Left lung (tissue), 10 donors: ENCODE measurements around the gene VENTX. TPM values are rescaled to one million over a fixed set of nuclear protein-coding genes. Genes with fewer than 3 reads are reported as not detected.
A peak's percentile ranks its signal among the peaks of the same experiment; 100 is the strongest.

Experiments used
- ATAC-seq: fragments of 200-7000 bp; cut with Tn5 transposase; one replicate; pipeline ENCODE4 v1.9.1; 2020; ENCODE audit warnings: moderate library complexity
- DNase-seq, 4 donors: peaks; one replicate each; pipeline ENCODE4 v3.0.0-alpha.2; 2013 to 2020
- H3K27ac ChIP-seq, 2 donors: fragments of 200-600 bp; sonication (generic) in 1 of 2; one replicate each; pipeline versions ENCODE4 v1.5.0 to v1.8.0; 2020 to 2021
- H3K27me3 ChIP-seq, 2 donors: fragments of 200-600 bp; sonication (generic) in 1 of 2; one replicate each; pipeline versions ENCODE4 v1.5.0 to v1.8.0; 2020 to 2021
- H3K36me3 ChIP-seq, 2 donors: fragments of 200-600 bp; sonication (generic) in 1 of 2; one replicate each; pipeline versions ENCODE4 v1.5.0 to v1.8.0; 2020 to 2021
- H3K4me1 ChIP-seq, 2 donors: fragments of 200-600 bp; one replicate each; pipeline ENCODE4 v1.8.0; 2021
- H3K4me3 ChIP-seq, 2 donors: fragments of 200-600 bp; sonication (generic) in 1 of 2; one replicate each; pipeline versions ENCODE4 v1.5.0 to v1.8.0; 2020 to 2021; ENCODE audit warnings: mild to moderate bottlenecking in 1 of 2
- H3K9me3 ChIP-seq, 2 donors: fragments of 200-600 bp; sonication (generic) in 1 of 2; one replicate each; pipeline versions ENCODE4 v1.5.0 to v1.8.0; 2020 to 2021
- CTCF ChIP-seq, 2 donors: fragments of 200-600 bp; sonication (generic) in 1 of 2; IDR thresholded peaks; one replicate each; pipeline versions ENCODE4 v1.5.0 to v1.8.0; 2021; ENCODE audit warnings: antibody characterized with exemption in 2 of 2
- intact Hi-C, 2 donors: fragments of 100-400 bp; cut with DNase I; formaldehyde crosslinking; loops; one replicate each; pipeline versions ENCODE4 v1.11.2 to v1.14.2; 2022
- polyA plus RNA-seq, 6 donors: library from polyadenylated mRNA; unstranded; fragments of 120-200 nt; gene quantifications; one replicate each; pipeline ENCODE4 v1.2.1, GENCODE V29; 2013; ENCODE audit not compliant: insufficient read length in 6 of 6
- total RNA-seq, 2 donors: library from RNA; stranded (reverse); fragmentation: NEBNext Ultra II Directional; extraction: Animal tissue kit (Norgen Biotek cat#: 25700); gene quantifications; one replicate each; pipeline ENCODE4 v1.2.1, GENCODE V29; 2021
- donor health status: DM: no; HTN: yes; CAD: no.
- donor health status: DM: no; HTN: no; CAD: no.

The VENTX gene
- total and polyA plus RNA-seq, 8 donors, result 0.14 to 4.1 (median 0.25) TPM

GRCh38 chr10:133273534-133274143 is 36.0 kb downstream of the VENTX start:
- ATAC-seq (no peak), DNase-seq (no peak)
- H3K9me3 ChIP-seq, result no peaks in the 10 kb centered on the region
- peaks cover 11 to 45% of the 10 kb centered on the region in 2 donors for H3K27me3 ChIP-seq
- no peak overlapping the region for H3K27ac ChIP-seq
- H3K36me3 ChIP-seq, result peaks cover 0 to 60% of the 10 kb centered on the region in 2 donors
- H3K4me3 ChIP-seq, result no peak overlapping the region
- intact Hi-C loops, result no loop called here
- TF ChIP-seq CTCF (IDR thresholded peaks at IDR 0.05), result no peak
- peaks cover 4 to 43% of the 10 kb centered on the region in 2 donors for H3K4me1 ChIP-seq

- peak in 3 of 4 donors; percentile 43 to 81 (median 65) for DNase-seq
- H3K4me1 ChIP-seq, result peaks cover 5 to 57% of the 10 kb centered on the region in 2 donors
- intact Hi-C loops, result no loop called here
- no peak for TF ChIP-seq CTCF (IDR thresholded peaks at IDR 0.05)
- ATAC-seq, result peak; percentile 42
- H3K27me3 ChIP-seq, result peaks cover 11 to 45% of the 10 kb centered on the region in 2 donors
- peak overlapping the region in 1 of 2 donors; percentile 59 for H3K4me3 ChIP-seq
- H3K36me3 ChIP-seq, result peaks cover 0 to 60% of the 10 kb centered on the region in 2 donors
- H3K27ac ChIP-seq, result peak overlapping the region; percentile 33 to 96
- no peaks in the 10 kb centered on the region for H3K9me3 ChIP-seq
Observed at GRCh38 chr10:133274751-133275683, 37.4 kb downstream of the VENTX start.

GRCh38 chr10:133275684-133276092 is 38.0 kb downstream of the VENTX start:
- DNase-seq (no peak), ATAC-seq (no peak)
- Histone ChIP-seq H3K4me3 (peak overlapping the region in 1 of 2 donors; percentile 59), H3K9me3 (no peaks in the 10 kb centered on the region), H3K27ac (peak overlapping the region in 1 of 2 donors; percentile 96), H3K27me3 (peaks cover 11 to 45% of the 10 kb centered on the region in 2 donors), H3K36me3 (peaks cover 0 to 60% of the 10 kb centered on the region in 2 donors), H3K4me1 (peaks cover 5 to 63% of the 10 kb centered on the region in 2 donors)
- intact Hi-C loops, result no loop called here
- TF ChIP-seq CTCF (IDR thresholded peaks at IDR 0.05), result peak in 1 of 2 donors; percentile 30

- Histone ChIP-seq H3K4me3 (peak overlapping the region in 1 of 2 donors; percentile 59), H3K27me3 (peaks cover 11 to 45% of the 10 kb centered on the region in 2 donors), H3K36me3 (peaks cover 0 to 57% of the 10 kb centered on the region in 2 donors), H3K4me1 (peaks cover 5 to 63% of the 10 kb centered on the region in 2 donors), H3K27ac (peak overlapping the region in 1 of 2 donors; percentile 96), H3K9me3 (no peaks in the 10 kb centered on the region)
- ATAC-seq (no peak), DNase-seq (no peak)
- intact Hi-C loops, result no loop called here
- TF ChIP-seq CTCF (IDR thresholded peaks at IDR 0.05), result no peak
Observed at GRCh38 chr10:133276100-133276434, 38.4 kb downstream of the VENTX start.
